Smooth muscle cell (in vitro differentiated cells): ENCODE results near the gene GATA2. TPM values are rescaled to one million over a fixed set of nuclear protein-coding genes. Genes with fewer than 3 reads are reported as not detected.

Experiments used
- DNase-seq: peaks from one replicate; lab custom pipeline; 2025; ENCODE audit not compliant: unreplicated experiment; lab: John Stamatoyannopoulos, UW
- H2AFZ ChIP-seq: fragments of 200-600 bp; sonication (generic); 2 replicates; pipeline ENCODE4 v1.6.0; 2016; ENCODE audit warnings: antibody characterized with exemption, low read depth, mild to moderate bottlenecking
- H3F3A ChIP-seq: fragments of 200-600 bp; sonication (generic); 2 replicates; pipeline ENCODE4 v1.6.0; 2017; ENCODE audit warnings: antibody characterized with exemption, low read depth
- H3K27ac ChIP-seq: fragments of 200-600 bp; sonication (generic); 2 replicates; pipeline ENCODE4 v1.5.1; 2016; ENCODE audit warnings: low read depth, mild to moderate bottlenecking
- H3K27me3 ChIP-seq: fragments of 200-600 bp; sonication (generic); 2 replicates; pipeline ENCODE4 v1.6.1; 2016; ENCODE audit warnings: low read depth, mild to moderate bottlenecking
- H3K36me3 ChIP-seq: fragments of 200-600 bp; sonication (generic); 2 replicates; pipeline ENCODE4 v1.5.1; 2016; ENCODE audit warnings: low read depth
- H3K4me1 ChIP-seq: fragments of 200-600 bp; sonication (generic); 2 replicates; pipeline ENCODE4 v1.5.1; 2016; ENCODE audit warnings: low read depth
- H3K4me2 ChIP-seq: fragments of 200-600 bp; sonication (generic); 2 replicates; pipeline ENCODE4 v1.6.0; 2016; ENCODE audit warnings: mild to moderate bottlenecking
- H3K4me3 ChIP-seq: fragments of 200-600 bp; sonication (generic); 2 replicates; pipeline ENCODE4 v1.5.1; 2016; ENCODE audit warnings: mild to moderate bottlenecking
- H3K79me2 ChIP-seq: fragments of 200-600 bp; sonication (generic); 2 replicates; pipeline ENCODE4 v1.6.0; 2016; ENCODE audit warnings: low read depth, mild to moderate bottlenecking
- H3K9ac ChIP-seq: fragments of 200-600 bp; sonication (generic); 2 replicates; pipeline ENCODE4 v1.6.0; 2016; ENCODE audit warnings: low read depth
- H3K9me3 ChIP-seq: fragments of 200-600 bp; sonication (generic); replicated peaks from 2 replicates; pipeline ENCODE4 v1.5.1; 2016; ENCODE audit warnings: low read depth
- H4K20me1 ChIP-seq: fragments of 200-600 bp; sonication (generic); 2 replicates; pipeline ENCODE4 v1.6.0; 2016; ENCODE audit warnings: low read depth
- WGBS: methylation state at CpG from one replicate; pipeline ENCODE4 v1.1.7; 2016; ENCODE audit warnings: low lambda C conversion rate; 5-methylcytosine and 5-hydroxymethylcytosine counted together
- polyA plus RNA-seq: library from polyadenylated mRNA; unstranded; fragments of >200 nt; fragmentation: Nextera tagmentation; extraction: Ambion mirVana; gene quantifications from 2 replicates; pipeline ENCODE4 v1.2.1, GENCODE V29; 2016
- total RNA-seq: library from RNA; depleted of rRNA; stranded (reverse); fragments of >200 nt; gene quantifications from 2 replicates; pipeline ENCODE4 v1.2.3, GENCODE V29; 2014
- TF ChIP-seq, protein P1 (sequence below): fragments of 200-600 bp; sonication (generic); IDR thresholded peaks from 2 replicates; pipeline ENCODE4 v1.5.1; 2017; ENCODE audit warnings: borderline replicate concordance, mild to moderate bottlenecking, antibody characterized with exemption; ENCODE audit not compliant: insufficient read depth, poor library complexity, severe bottlenecking

GATA2 gene
- total and polyA plus RNA-seq, 2 experiments from 2014 or later: 5.8 to 6.8 TPM

DNA sequence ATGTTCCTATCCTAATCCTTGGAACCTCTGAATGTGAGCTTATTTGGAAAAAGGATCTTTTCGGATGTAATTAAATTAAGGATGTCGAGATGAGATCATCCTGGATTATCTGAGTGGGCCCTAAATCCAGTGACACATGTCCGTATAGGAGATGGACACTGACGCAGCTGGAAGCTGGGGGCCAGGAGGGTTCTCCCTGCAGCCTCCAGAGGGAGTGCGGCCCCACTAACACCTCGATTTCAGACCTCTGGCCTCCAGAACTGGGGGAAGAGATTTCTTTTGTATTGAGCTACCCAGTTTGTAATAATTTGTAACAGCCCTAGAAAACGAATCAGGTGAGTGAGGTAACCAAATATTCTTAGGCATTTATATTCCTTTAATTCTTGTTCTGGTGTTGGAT is 28.8 kb downstream of the GATA2 start:
- no peaks in the 10 kb centered on the region for H3F3A ChIP-seq
- no peak overlapping the region for H3K9ac ChIP-seq
- 70% methylated on average over 7 of the region's 7 CpGs for WGBS
- TF ChIP-seq, protein P1, sequence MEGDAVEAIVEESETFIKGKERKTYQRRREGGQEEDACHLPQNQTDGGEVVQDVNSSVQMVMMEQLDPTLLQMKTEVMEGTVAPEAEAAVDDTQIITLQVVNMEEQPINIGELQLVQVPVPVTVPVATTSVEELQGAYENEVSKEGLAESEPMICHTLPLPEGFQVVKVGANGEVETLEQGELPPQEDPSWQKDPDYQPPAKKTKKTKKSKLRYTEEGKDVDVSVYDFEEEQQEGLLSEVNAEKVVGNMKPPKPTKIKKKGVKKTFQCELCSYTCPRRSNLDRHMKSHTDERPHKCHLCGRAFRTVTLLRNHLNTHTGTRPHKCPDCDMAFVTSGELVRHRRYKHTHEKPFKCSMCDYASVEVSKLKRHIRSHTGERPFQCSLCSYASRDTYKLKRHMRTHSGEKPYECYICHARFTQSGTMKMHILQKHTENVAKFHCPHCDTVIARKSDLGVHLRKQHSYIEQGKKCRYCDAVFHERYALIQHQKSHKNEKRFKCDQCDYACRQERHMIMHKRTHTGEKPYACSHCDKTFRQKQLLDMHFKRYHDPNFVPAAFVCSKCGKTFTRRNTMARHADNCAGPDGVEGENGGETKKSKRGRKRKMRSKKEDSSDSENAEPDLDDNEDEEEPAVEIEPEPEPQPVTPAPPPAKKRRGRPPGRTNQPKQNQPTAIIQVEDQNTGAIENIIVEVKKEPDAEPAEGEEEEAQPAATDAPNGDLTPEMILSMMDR: no peak
- DNase-seq: no peak
- H4K20me1 ChIP-seq: no peaks in the 10 kb centered on the region
- no peak overlapping the region for H2AFZ ChIP-seq
- H3K36me3 ChIP-seq: no peaks in the 10 kb centered on the region
- H3K27me3 ChIP-seq: peaks cover 20% of the 10 kb centered on the region
- H3K79me2 ChIP-seq: no peaks in the 10 kb centered on the region
- no peaks in the 10 kb centered on the region for H3K4me1 ChIP-seq
- no peak overlapping the region for H3K27ac ChIP-seq
- H3K4me2 ChIP-seq: no peak overlapping the region
- no peaks in the 10 kb centered on the region for H3K9me3 ChIP-seq
- H3K4me3 ChIP-seq: no peak overlapping the region

DNA sequence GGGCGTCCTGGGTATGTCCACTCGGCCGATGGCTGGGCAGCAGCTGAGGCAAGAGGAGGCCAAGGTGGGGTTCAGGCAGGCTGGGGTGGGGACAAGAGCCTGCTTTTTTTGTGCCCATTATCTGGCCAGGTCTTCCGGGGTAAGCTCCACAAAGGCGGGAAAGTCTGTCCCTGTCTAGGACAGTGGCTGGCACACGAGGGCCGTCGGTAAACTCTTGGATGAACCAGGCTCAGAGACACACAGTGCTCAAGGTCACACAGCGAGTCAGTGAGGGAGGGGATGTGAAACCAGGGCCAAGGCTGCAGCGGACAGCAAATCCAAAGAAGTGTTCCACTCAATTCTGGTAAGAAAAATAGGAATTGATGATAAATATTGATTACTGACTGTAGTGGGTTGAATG is 29.2 kb downstream of the GATA2 start:
- Histone ChIP-seq H2AFZ (no peak overlapping the region), H3K27me3 (peaks cover 20% of the 10 kb centered on the region), H4K20me1 (no peaks in the 10 kb centered on the region), H3F3A (no peaks in the 10 kb centered on the region), H3K9ac (no peak overlapping the region), H3K9me3 (no peaks in the 10 kb centered on the region), H3K4me3 (no peak overlapping the region), H3K4me2 (no peak overlapping the region), H3K27ac (no peak overlapping the region), H3K36me3 (no peaks in the 10 kb centered on the region), H3K4me1 (no peaks in the 10 kb centered on the region), H3K79me2 (no peaks in the 10 kb centered on the region)
- 96% methylated on average over 10 of the region's 10 CpGs for WGBS
- TF ChIP-seq, protein P1: no peak
- DNase-seq: no peak

DNA sequence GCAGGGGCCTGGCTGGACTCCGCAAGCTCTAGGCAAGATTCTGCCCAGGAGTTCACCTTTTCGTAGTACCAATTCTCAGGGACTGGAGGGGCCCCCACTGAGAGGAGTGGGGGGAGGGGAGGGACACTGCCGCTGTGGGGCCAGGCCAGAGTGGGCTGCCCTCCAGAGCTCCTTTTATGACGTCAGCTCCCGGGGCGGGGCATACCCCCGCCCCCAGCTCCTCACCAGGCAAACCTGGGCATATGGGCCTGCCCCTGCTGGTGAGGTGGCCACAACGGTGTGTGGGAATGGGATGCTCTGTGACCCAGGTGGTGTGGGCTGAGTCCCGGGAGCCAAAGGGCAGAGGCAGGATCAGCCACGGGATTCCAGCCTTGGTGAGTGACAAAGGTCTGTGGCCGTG is 29.6 kb downstream of the GATA2 start:
- Histone ChIP-seq H3K79me2 (no peaks in the 10 kb centered on the region), H3K27ac (no peak overlapping the region), H3K27me3 (peaks cover 20% of the 10 kb centered on the region), H3F3A (no peaks in the 10 kb centered on the region), H4K20me1 (no peaks in the 10 kb centered on the region), H3K4me2 (no peak overlapping the region), H3K9ac (no peak overlapping the region), H3K36me3 (no peaks in the 10 kb centered on the region), H3K9me3 (no peaks in the 10 kb centered on the region), H2AFZ (no peak overlapping the region), H3K4me1 (no peaks in the 10 kb centered on the region), H3K4me3 (no peak overlapping the region)
- WGBS: 85% methylated on average over 11 of the region's 11 CpGs
- TF ChIP-seq, protein P1: no peak
- no peak for DNase-seq

DNA sequence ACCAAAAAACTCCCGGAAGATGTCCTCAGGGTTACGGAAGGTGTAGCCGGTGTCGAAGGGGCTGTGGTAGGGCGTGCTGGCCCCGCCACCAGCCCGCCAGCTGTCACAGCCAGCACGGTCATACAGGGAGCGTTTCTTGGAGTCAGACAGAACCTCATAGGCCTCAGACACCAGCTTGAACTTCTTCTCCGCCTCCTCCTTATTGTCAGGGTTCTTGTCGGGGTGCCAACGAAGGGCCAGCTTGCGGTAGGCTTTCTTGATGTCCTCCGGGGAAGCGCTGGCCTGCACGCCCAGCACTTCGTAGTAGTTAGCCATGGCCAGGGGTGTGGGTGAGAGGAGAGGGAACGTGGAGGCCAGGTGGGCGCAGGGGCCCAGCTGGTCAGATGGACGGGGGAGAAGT is 30.1 kb downstream of the GATA2 start:
- H4K20me1 ChIP-seq: no peaks in the 10 kb centered on the region
- peaks cover 20% of the 10 kb centered on the region for H3K27me3 ChIP-seq
- no peak overlapping the region for H3K4me3 ChIP-seq
- H3K27ac ChIP-seq: no peak overlapping the region
- H3K4me1 ChIP-seq: no peaks in the 10 kb centered on the region
- 97% methylated on average over 20 of the region's 20 CpGs for WGBS
- H3K9me3 ChIP-seq: no peaks in the 10 kb centered on the region
- H3F3A ChIP-seq: no peaks in the 10 kb centered on the region
- no peaks in the 10 kb centered on the region for H3K79me2 ChIP-seq
- DNase-seq: no peak
- H2AFZ ChIP-seq: no peak overlapping the region
- no peaks in the 10 kb centered on the region for H3K36me3 ChIP-seq
- no peak overlapping the region for H3K9ac ChIP-seq
- TF ChIP-seq, protein P1: no peak
- H3K4me2 ChIP-seq: no peak overlapping the region
